K562 (cell line): ENCODE results near the gene DOP1A. TPM values are rescaled to one million over a fixed set of nuclear protein-coding genes. Genes with fewer than 3 reads are reported as not detected.

Experiments
- ARHGAP35 ChIP-seq: fragments of 450-650 bp; IDR thresholded peaks from 2 replicates; pipeline ENCODE4 v1.6.1; 2018; ENCODE audit not compliant: partially characterized antibody
- BCL6 ChIP-seq: fragments of 250-450 bp; sonication (Bioruptor Pico); IDR thresholded peaks from 2 replicates; pipeline ENCODE4 v1.4.0; 2020
- DIDO1 ChIP-seq: fragments of 450-650 bp; IDR thresholded peaks from 2 replicates; pipeline ENCODE4 v1.6.1; 2016; ENCODE audit warnings: low read depth, missing biosample characterization, missing genetic modification characterization
- ELF4 ChIP-seq: fragments of 450-650 bp; formaldehyde crosslinking; IDR thresholded peaks from 2 replicates; pipeline ENCODE4 v1.4.0; 2022; ENCODE audit warnings: missing genetic modification characterization
- HINFP ChIP-seq: fragments of 450-650 bp; conservative IDR thresholded peaks from 2 replicates; pipeline ENCODE4 v1.6.1; 2016; ENCODE audit warnings: missing genetic modification characterization, low read depth, mild to moderate bottlenecking, control low read depth, missing compliant biosample characterization
- MECOM ChIP-seq: fragments of 250-450 bp; sonication (Bioruptor Pico); IDR thresholded peaks from 2 replicates; pipeline ENCODE4 v1.8.0; 2022; ENCODE audit warnings: inconsistent platforms
- NR3C1 ChIP-seq: sonication (generic); formaldehyde crosslinking; IDR thresholded peaks from 2 replicates; pipeline ENCODE4 v1.8.1; 2022; ENCODE audit warnings: missing genetic modification reagents
- PKNOX1 ChIP-seq: fragments of 450-650 bp; IDR thresholded peaks from 2 replicates; pipeline ENCODE4 v1.6.1; 2016
- polyA plus RNA-seq, 8 experiments: library from polyadenylated mRNA; depleted of rRNA in 4 of 8; stranded (reverse) in 5 of 8; unstranded in 3 of 8; fragments of >200 nt; fragmentation: Nextera tagmentation in 2 of 8; fragmentation: Illumina TruSeq in 1 of 8; extraction: Ambion mirVana in 2 of 8; extraction: Trizol in 1 of 8; gene quantifications; 2 replicates each; pipeline versions ENCODE4 v1.2.1 to v1.2.3, GENCODE V29; 2011 to 2014; ENCODE audit warnings: inconsistent platforms in 1 of 8, missing spikeins in 1 of 8
- total RNA-seq, 7 experiments: library from RNA; depleted of rRNA in 6 of 7; stranded (reverse); fragments of >200 nt in 6 of 7; fragmentation: Illumina TruSeq in 2 of 7; extraction: Trizol in 2 of 7; gene quantifications; 2 replicates each; pipeline versions ENCODE4 v1.2.1 to v1.2.3, GENCODE V29; 2011 to 2021; ENCODE audit warnings: low replicate concordance in 1 of 7
- TF ChIP-seq, protein P1 (sequence below), 2 experiments: fragments of 450-650 bp; IDR thresholded peaks; 2 replicates each; pipeline ENCODE4 v1.6.1; 2016; ENCODE audit warnings: mild to moderate bottlenecking in 2 of 2, borderline replicate concordance in 1 of 2, low read depth in 1 of 2, moderate library complexity in 1 of 2
- TF ChIP-seq, protein P2 (sequence below), 2 experiments: fragments of 450-650 bp; IDR thresholded peaks; 2 replicates each; pipeline ENCODE4 v1.6.1; 2016
- TF ChIP-seq, protein P3 (sequence below): fragments of 250-450 bp; sonication (Bioruptor Pico); IDR thresholded peaks from 2 replicates; pipeline ENCODE4 v1.5.0; 2021; ENCODE audit warnings: mild to moderate bottlenecking, moderate library complexity

DOP1A gene
- total and polyA plus RNA-seq, 9 of the 15 experiments (the other 6 are each of a cell fraction or from before 2014, with no cell fraction given): 0.75 to 10.5 (median 4.4) TPM

GRCh38 chr6:83071707-83072106 lies 4.2 kb downstream of the DOP1A start (continued):
- TF ChIP-seq, protein P1, sequence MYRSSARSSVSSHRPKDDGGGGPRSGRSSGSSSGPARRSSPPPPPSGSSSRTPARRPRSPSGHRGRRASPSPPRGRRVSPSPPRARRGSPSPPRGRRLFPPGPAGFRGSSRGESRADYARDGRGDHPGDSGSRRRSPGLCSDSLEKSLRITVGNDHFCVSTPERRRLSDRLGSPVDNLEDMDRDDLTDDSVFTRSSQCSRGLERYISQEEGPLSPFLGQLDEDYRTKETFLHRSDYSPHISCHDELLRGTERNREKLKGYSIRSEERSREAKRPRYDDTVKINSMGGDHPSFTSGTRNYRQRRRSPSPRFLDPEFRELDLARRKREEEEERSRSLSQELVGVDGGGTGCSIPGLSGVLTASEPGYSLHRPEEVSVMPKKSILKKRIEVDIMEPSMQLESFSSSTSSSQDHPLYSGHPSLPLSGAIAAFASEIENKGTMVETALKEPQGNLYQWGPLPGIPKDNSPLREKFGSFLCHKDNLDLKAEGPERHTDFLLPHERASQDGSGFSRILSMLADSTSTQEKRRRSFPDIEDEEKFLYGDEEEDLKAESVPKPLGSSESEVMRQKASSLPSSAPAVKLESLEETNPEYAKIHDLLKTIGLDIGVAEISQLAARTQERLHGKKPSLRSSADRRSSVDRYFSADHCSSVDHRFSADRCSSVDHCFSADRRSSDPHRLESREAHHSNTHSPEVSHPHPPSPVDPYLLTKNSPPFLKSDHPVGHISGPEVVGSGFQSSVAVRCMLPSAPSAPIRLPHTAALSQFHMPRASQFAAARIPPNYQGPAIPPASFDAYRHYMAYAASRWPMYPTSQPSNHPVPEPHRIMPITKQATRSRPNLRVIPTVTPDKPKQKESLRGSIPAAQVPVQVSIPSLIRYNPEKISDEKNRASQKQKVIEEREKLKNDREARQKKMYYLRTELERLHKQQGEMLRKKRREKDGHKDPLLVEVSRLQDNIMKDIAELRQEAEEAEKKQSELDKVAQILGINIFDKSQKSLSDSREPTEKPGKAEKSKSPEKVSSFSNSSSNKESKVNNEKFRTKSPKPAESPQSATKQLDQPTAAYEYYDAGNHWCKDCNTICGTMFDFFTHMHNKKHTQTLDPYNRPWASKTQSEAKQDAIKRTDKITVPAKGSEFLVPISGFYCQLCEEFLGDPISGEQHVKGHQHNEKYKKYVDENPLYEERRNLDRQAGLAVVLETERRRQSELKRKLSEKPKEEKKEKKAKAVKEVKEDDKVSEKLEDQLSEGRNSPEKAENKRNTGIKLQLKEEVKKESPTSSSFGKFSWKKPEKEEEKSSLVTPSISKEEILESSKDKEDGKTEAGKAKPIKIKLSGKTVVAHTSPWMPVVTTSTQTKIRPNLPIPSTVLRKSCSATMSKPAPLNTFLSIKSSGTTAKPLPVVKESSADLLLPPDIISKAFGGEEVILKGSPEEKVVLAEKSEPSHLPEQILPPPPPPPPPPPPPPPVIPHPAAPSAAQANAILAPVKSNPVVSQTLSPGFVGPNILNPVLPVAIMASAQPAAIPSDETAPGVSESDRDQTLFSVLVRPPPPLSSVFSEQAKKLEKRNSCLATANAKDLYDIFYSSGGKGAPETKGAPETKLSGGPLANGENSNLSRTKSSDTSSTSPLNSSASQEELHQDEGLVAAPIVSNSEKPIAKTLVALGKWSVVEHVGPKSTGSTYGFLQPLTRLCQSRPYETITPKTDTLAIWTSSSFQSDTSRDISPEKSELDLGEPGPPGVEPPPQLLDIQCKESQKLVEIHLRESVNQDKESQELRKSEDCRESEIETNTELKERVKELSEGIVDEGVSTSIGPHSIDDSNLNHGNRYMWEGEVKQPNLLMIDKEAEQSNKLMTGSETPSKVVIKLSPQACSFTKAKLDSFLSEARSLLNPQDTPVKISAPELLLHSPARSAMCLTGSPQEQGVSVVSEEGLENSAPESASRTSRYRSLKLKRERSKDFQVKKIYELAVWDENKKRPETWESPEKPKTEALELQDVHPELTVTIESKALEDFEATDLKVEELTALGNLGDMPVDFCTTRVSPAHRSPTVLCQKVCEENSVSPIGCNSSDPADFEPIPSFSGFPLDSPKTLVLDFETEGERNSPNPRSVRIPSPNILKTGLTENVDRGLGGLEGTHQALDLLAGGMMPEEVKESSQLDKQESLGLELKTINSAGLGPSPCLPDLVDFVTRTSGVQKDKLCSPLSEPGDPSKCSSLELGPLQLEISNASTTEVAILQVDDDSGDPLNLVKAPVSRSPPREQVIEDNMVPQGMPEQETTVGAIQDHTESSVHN (IDR thresholded peaks at IDR 0.05; ENCODE audit: borderline replicate concordance in 1 of 2, low read depth in 1 of 2): no peak
- TF ChIP-seq, protein P2, sequence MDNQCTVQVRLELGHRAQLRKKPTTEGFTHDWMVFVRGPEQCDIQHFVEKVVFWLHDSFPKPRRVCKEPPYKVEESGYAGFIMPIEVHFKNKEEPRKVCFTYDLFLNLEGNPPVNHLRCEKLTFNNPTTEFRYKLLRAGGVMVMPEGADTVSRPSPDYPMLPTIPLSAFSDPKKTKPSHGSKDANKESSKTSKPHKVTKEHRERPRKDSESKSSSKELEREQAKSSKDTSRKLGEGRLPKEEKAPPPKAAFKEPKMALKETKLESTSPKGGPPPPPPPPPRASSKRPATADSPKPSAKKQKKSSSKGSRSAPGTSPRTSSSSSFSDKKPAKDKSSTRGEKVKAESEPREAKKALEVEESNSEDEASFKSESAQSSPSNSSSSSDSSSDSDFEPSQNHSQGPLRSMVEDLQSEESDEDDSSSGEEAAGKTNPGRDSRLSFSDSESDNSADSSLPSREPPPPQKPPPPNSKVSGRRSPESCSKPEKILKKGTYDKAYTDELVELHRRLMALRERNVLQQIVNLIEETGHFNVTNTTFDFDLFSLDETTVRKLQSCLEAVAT (IDR thresholded peaks at IDR 0.05): no peak
- TF ChIP-seq ARHGAP35 (no peak), HINFP (no peak), NR3C1 (CRISPR knock-in tag) (no peak), PKNOX1 (no peak), BCL6 (CRISPR knock-in tag) (no peak), DIDO1 (no peak), ELF4 (CRISPR knock-in tag) (no peak), MECOM (CRISPR knock-in tag) (no peak)
- TF ChIP-seq, protein P3, sequence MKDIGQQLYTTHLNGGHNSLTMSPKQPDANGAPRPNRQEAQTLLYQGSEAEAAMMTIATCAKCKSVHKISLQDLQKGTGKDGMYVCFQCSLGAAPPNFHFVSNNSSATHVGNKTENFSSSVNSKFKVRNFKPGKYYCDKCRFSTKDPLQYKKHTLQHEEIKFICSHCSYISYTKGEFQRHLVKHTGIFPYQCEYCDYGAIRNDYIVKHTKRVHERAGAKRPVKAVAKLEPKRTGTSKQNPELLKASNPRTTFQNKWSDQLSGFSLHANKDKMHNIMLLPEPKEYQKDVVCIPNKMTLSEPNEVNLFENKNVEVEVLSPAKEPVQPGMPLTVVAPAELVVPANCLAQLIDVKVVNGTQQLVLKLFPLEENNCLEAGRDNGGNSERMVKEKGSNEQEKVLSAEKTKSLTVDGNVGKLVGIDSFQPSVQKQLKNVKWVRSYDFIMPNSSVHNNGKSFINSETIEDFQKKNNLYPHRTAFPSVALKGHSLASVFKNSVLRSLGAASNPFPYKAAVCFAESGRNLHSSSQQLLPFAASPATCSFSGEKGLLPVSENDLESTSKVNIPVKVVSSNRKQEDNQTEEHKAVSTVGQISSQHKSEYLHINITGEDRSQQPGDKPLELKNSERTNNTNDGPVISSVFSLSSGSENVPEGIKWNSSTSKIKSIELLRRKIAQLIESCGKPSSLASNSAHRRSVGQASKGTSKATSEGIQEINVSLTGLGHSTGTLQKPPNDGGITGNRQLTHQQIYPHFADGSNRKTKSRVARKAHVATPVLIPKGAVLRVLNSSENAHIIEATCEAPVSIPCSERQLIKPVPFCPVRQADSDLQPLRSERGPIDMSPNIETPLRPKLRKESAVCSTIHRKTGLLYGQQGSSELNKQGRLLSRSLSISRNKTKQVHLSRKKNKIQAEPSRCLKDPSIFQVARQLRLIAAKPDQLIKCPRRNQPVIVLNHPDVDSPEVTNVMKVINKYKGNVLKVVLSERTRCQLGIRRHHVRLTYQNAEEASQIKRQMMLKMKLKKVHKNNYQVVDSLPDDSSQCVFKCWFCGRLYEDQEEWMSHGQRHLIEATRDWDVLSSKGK (CRISPR knock-in tag): no peak
